ENCODE data around the gene KRT79. TPM values are rescaled to one million over a fixed set of nuclear protein-coding genes. Genes with fewer than 3 reads are reported as not detected.
"Not testable (repeated sequence)": the region's sequence is repeated elsewhere in the genome, so short reads cannot be mapped to it uniquely, and the experiment has no call there.

The KRT79 gene
- total RNA-seq, 1 donor from 2014 or later: not detected

DNA sequence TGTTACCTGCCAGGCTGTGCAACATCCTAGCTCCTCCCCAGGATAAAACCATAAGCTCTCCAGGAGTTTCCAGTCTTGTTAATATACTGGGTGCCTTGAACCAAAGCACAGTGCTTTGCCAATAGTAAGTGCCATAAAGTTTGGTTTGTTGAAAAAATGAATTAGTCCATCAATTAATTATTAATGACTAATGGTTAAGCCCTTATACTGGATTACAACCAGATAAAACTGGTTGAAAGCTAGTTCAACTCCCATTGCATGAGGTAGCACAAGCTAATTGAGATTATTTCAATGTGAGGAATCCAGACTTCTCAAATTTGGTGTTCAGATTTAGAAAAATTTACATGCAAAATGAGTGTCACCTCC, 36.6 kb downstream of the KRT79 start:
- H3K27me3 Mint-ChIP-seq (ENCODE audit: low read depth): no peaks in the 10 kb centered on the region
- TF ChIP-seq, protein P1, sequence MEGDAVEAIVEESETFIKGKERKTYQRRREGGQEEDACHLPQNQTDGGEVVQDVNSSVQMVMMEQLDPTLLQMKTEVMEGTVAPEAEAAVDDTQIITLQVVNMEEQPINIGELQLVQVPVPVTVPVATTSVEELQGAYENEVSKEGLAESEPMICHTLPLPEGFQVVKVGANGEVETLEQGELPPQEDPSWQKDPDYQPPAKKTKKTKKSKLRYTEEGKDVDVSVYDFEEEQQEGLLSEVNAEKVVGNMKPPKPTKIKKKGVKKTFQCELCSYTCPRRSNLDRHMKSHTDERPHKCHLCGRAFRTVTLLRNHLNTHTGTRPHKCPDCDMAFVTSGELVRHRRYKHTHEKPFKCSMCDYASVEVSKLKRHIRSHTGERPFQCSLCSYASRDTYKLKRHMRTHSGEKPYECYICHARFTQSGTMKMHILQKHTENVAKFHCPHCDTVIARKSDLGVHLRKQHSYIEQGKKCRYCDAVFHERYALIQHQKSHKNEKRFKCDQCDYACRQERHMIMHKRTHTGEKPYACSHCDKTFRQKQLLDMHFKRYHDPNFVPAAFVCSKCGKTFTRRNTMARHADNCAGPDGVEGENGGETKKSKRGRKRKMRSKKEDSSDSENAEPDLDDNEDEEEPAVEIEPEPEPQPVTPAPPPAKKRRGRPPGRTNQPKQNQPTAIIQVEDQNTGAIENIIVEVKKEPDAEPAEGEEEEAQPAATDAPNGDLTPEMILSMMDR (conservative IDR thresholded peaks at IDR 0.05): no peak
- H3K27ac Mint-ChIP-seq (ENCODE audit: unreplicated experiment): peak overlapping the region; percentile 67
- H3K4me3 Mint-ChIP-seq: no peak overlapping the region
- H3K4me1 Mint-ChIP-seq: no peaks in the 10 kb centered on the region
- no peak for DNase-seq (ENCODE audit: low read depth, low spot score)
- no peaks in the 10 kb centered on the region for H3K9me3 Mint-ChIP-seq
- H3K36me3 Mint-ChIP-seq (ENCODE audit: low read depth): no peaks in the 10 kb centered on the region

DNA sequence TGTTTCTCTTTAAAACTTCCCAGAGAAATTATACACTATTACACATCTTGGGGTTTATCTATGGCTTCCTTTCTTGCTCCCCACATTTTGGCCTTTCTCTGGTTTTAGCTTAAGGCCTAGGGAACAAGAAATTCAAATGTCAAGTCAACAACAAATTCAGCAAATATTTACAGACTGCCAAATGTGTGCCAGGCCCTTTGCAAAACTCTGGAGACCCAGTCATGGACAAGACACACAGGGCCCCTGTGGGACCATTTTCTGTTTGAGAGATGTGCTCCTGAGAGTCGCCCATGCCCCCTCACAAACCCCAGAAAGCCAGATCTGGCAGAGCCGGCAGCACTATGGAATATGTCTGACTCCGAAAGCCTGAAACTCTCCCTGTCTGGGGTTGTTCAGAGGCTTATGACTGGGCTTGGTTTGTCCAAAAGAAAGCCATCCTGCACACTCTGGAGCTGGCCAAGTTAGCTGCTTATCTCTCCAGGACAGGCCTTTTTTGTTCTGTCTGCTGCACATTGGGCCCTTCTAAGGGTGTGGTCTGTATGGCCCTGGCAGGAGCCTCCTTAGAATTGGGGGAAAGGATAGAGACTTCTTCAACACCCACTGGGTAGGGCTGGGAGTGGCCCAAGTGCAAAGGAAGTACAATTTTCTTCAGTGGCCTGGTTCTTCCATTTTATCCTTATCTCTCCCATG, 37.1 kb downstream of the KRT79 start:
- Mint-ChIP-seq H3K4me3 (no peak overlapping the region), H3K9me3 (no peaks in the 10 kb centered on the region), H3K36me3 (ENCODE audit: low read depth) (no peaks in the 10 kb centered on the region), H3K4me1 (no peaks in the 10 kb centered on the region), H3K27ac (ENCODE audit: unreplicated experiment) (peak overlapping the region; percentile 67), H3K27me3 (ENCODE audit: low read depth) (no peaks in the 10 kb centered on the region)
- TF ChIP-seq, protein P1 (conservative IDR thresholded peaks at IDR 0.05): no peak
- no peak for DNase-seq (ENCODE audit: low read depth, low spot score)

DNA sequence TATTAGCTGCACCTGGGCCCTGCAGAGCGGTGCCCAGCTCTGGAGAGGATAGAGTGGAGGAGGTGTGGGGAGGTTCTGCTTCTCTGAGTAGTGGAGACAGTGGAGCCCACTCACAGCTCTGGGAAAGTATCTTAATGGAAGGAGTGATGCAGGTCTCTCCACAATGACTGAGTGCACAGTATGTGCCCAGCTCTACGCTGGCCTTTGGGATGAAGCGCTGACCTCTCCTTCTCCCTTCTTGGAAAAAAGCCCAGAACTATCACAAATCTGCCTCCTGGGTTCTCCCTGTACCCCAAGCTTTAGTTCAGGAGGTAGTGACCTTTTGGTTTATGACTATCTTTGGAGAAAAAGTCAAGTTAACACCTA, 37.7 kb downstream of the KRT79 start:
- H3K9me3 Mint-ChIP-seq: no peaks in the 10 kb centered on the region
- no peaks in the 10 kb centered on the region for H3K27me3 Mint-ChIP-seq (ENCODE audit: low read depth)
- TF ChIP-seq, protein P1 (conservative IDR thresholded peaks at IDR 0.05): no peak
- no peak overlapping the region for H3K4me3 Mint-ChIP-seq
- no peaks in the 10 kb centered on the region for H3K36me3 Mint-ChIP-seq (ENCODE audit: low read depth)
- no peak for DNase-seq (ENCODE audit: low read depth, low spot score)
- H3K27ac Mint-ChIP-seq (ENCODE audit: unreplicated experiment): no peak overlapping the region
- H3K4me1 Mint-ChIP-seq: no peaks in the 10 kb centered on the region

DNA sequence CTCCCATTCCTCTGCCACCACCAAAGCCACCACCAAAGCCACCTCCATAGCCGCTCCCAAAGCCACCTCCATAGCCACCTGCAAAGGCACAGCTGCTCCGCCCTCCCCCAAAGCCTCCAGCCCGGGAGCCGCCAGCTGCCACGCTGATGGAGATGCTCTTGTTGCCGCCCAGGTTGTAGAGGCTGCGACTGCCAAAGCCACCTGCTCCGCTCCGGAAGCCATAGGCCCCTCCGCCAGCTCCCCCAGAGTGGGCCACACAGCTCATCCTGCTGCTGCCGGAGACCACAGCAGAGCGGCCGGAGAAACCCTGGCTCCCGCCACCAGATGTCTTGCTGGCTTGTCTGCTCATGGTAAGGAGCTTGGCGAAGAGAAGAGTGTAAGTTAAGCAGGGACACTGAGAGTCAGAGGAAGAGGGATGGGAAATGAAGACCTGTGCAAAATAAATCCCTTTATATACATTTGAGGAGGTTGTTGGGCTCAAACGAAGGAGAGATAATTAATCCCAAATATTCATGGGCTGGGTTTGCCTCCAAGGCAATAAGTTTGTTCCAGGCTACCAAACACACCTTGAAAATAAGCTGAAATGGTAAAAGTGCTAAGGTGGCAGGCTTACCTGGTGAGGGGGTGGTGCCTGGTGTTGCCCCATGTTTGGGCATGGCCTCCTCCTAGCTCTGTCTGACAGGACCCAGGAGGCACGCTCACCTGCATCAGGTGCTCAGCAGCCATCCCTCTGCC, 38.2 kb downstream of the KRT79 start, which contains the start of gene KRT3:
Gene KRT3, minus strand, starts transcription at position 424 of the 735 bp plus-strand sequence. Its CDS starts 75 bp downstream, at position 349.
- H3K9me3 Mint-ChIP-seq: no peaks in the 10 kb centered on the region
- H3K27ac Mint-ChIP-seq (ENCODE audit: unreplicated experiment): no peak within 1 kb of the TSS
- no peaks in the 10 kb centered on the region for H3K36me3 Mint-ChIP-seq (ENCODE audit: low read depth)
- no peak within 1 kb of the TSS for H3K4me3 Mint-ChIP-seq
- no peaks in the 10 kb centered on the region for H3K4me1 Mint-ChIP-seq
- no peaks in the 10 kb centered on the region for H3K27me3 Mint-ChIP-seq (ENCODE audit: low read depth)
- TF ChIP-seq, protein P1 (conservative IDR thresholded peaks at IDR 0.05): no peak
- DNase-seq (ENCODE audit: low read depth, low spot score): no peak

GRCh38 chr12:52795332-52795674, 38.8 kb downstream of the KRT79 start:
- not testable (repeated sequence) for H3K4me1 Mint-ChIP-seq; H3K9me3 Mint-ChIP-seq; DNase-seq (ENCODE audit: low read depth, low spot score); H3K27ac Mint-ChIP-seq (ENCODE audit: unreplicated experiment); H3K4me3 Mint-ChIP-seq; H3K36me3 Mint-ChIP-seq (ENCODE audit: low read depth); H3K27me3 Mint-ChIP-seq (ENCODE audit: low read depth)
